LoVo (cell line): ENCODE results near the gene G6PD.

Experiments
- DNase-seq: peaks from one replicate; pipeline ENCODE4 v3.0.0-alpha.2; 2016; ENCODE audit warnings: low spot score

The G6PD gene

GRCh38 chrX:154487518-154488290 is 58.9 kb downstream of the G6PD start:
- DNase-seq, result no peak

GRCh38 chrX:154486396-154487207 is 60.0 kb downstream of the G6PD start, which contains the start of gene UBL4A:
Gene UBL4A, minus strand, starts transcription at chrX:154486615. Its CDS starts 31 bp downstream, at chrX:154486584.
- peak; percentile 49 for DNase-seq

GRCh38 chrX:154486052-154486395 is 60.6 kb downstream of the G6PD start:
- no peak for DNase-seq

DNA sequence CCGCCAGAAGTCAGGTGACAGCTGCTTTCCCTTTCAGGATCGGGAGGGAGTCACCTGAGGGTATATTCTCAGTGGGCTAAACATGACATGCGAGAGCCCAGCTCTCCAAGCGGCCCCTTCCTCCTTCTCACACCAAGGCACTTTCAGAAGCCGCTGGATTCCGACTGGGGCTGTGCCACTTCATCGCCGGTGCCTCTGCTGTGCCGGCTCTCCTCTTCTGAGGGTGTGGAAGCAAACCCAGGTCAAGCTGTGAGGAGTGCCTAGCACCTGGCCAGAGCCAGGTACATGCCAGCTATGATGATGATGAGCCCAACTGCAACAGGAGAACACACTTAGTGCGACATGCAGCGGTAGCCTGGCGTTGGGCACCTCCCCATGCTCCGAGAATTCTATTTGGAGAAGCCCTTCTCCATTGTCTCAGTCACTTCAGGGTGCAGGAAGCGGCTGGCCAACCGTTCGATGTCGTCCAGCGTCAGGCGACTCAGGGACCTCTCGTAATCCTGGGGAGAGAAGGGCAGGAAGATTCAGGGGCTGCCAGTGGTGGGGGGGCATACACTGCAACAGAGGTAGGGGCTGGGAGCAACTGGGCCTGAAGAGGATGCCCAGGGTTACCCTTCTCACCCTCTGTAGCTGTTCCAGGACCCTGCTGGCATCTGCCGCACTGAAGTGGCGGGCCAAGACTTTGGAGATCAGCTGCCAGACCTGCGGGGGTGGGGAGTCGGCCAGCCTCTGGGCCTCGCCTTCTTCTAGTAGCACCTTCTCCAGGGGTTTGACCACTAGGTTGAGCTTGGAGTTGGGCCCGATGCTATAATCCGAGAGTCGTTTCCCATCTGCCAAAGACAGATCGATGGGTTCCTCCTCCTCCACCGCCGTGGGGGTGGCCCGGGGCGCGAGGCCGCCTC is 61.2 kb downstream of the G6PD start:
- no peak for DNase-seq

DNA sequence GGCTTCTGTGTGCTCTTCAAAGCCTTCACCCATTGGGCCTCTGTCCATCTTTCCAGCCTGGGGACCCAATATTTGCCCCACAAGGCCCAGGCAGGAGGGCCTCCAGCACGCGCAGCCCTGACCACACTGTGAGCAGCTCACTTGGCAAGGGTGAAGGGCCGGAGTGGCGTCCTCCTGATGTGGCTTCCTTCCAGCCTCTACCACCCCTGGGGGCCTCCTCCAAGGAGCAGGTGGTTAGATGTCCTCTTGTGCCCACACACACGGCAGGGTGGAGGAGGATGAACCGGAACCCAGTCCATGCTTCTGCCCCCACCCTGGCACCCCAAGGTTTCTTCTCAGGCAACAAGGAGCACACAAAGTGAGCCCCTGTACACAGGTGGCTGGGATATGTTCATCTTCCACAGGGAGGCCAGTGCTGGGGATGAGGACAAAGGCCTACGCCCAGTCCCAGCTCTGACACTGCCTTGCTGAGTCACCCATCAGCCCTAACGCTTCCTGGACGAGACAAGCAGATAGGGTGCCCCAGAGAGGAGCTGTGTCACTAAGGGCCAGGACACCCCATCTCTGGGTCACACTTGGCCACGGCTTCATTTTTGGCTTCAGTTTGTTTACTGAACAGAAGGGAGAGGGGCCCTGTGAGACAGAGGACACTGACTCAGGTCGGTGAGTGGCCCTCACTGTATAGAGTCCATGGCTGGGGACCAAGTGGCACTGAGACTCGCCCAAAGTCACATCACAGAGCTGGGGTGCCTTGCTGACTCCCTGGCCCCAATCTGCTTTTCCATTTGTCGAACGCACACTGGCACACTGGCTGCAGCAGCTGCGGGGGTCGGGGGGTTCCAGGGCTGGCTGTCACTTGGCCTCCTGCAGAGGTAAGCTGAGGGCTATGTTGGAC is 62.1 kb downstream of the G6PD start:
- DNase-seq, result no peak

DNA sequence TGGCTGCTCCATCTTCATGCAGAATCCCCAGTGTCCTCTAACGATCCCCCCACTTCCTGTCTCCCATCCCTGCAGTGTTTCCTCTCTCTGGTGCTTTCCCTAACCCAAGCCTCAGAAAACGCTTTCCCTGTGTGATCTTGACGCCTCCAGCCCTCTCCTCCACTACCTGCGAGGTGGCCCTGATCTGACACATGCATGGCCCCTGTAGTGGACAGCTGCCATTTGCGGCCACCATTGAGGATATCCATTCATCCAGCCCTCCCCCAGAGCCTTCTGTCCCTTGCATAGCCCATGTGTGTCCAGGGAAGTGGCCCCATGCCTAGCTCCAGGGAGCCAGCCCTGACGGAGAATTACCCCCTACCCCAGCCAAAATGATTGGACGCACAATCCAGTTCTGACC is 63.3 kb downstream of the G6PD start:
- DNase-seq, result no peak

DNA sequence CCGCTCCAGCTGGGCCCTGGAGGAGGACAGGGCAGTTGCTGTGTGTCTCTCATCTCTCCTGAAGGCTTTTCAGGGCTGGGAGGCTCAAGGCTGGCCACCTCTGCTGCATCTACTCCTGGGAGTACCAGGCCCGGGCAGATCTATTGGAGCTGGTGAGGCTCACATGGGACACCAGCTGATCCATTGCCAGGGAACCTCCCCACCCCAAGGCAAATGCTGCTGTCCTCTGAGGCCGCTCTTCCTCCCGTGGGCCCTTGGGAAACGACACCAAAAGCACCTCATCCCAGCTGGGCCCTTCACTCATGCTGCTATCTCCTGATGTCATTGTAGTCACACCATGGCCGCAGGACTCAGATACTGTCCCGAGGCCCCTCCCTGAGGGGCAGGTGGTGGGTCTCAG is 63.9 kb downstream of the G6PD start:
- no peak for DNase-seq

DNA sequence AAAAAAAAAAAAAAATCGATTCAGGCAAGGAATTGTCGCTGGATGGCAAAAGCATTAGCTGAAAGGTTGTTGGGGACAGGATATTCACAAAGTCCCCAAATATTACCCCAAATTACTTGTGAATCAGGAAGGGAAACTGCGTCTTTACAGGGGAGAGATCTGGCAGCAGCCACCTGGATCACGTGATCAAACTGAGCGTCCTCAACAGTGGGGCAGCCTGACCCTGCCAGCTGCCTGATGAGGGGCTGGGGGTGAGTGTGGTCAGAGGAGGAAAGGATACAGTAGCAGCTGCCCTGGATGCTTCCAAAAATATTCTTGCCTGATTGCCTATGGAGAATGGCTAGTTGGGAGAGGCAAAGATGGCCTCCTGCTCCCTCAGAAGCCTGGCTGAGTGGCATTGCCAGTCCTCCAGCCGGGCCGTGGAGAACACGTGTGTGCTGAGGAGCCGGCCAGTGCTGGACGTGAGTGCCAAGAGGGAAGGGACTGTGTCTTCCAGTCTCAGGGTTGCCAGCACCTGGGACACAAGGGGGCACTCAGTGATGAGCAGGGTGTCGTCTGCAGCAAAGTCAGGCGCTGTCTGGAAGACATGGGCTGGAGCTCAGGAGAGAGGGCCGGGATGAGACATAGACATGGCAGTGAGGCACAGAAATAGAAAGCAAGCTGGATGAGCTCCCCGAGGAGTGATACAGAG is 64.6 kb downstream of the G6PD start:
- DNase-seq, result no peak
